ENCODE measurements around the gene OR51G2.
"Not testable (repeated sequence)": the region's sequence is repeated elsewhere in the genome, so short reads cannot be mapped to it uniquely, and the experiment has no call there.

Gene OR51G2, protein sequence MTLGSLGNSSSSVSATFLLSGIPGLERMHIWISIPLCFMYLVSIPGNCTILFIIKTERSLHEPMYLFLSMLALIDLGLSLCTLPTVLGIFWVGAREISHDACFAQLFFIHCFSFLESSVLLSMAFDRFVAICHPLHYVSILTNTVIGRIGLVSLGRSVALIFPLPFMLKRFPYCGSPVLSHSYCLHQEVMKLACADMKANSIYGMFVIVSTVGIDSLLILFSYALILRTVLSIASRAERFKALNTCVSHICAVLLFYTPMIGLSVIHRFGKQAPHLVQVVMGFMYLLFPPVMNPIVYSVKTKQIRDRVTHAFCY

GRCh38 chr11:4919250-4919649, at the start of gene OR51G2:
Gene OR51G2 (minus strand): TSS chr11:4919350. CDS start chr11:4915663, 3,687 bp downstream.
- DNase-seq (ENCODE audit: low spot score), result no peak

- DNase-seq (ENCODE audit: low spot score), result no peak
These were observed 43.7 kb upstream of the OR51G2 start for GRCh38 chr11:4962816-4963215.

- DNase-seq (ENCODE audit: low spot score), result peak; percentile 21
These were observed 41.7 kb upstream of the OR51G2 start for GRCh38 chr11:4960877-4961276.

- no peak for DNase-seq (ENCODE audit: low spot score)
These were observed 38.2 kb upstream of the OR51G2 start for GRCh38 chr11:4957396-4957795.

GRCh38 chr11:4955613-4956012, 36.5 kb upstream of the OR51G2 start, which contains the start of gene OR51A2:
Gene OR51A2 (minus strand): TSS chr11:4955713. CDS start chr11:4955713, 0 bp downstream.
- not testable (repeated sequence) for DNase-seq (ENCODE audit: low spot score)

DNA sequence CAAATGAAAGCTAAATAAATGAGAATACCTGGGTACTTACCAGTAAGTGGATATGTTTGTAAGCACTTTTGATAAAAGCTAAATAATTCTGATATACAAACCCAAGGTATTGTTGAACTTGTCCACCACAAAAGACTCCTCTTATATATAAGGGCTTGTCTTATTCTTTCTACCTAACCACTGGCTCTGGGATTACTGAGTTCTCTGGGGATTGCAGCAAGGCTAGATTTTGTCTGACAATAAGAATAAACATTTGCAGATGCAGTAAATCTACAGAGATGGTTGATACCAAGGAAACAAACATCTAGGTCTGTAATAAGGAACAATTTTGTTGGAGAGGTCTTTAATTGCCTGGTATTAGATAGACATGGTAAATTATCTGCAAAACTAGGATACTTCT, 28.4 kb upstream of the OR51G2 start, which contains the start of gene OR51A4:
TSS of gene OR51A4 (minus strand) at position 101 of the 400 bp plus-strand sequence. CDS start 505 bp downstream, outside the sequence.
- no peak for DNase-seq (ENCODE audit: low spot score)

GRCh38 chr11:4936745-4937144, 17.6 kb upstream of the OR51G2 start:
- DNase-seq (ENCODE audit: low spot score), result no peak

DNA sequence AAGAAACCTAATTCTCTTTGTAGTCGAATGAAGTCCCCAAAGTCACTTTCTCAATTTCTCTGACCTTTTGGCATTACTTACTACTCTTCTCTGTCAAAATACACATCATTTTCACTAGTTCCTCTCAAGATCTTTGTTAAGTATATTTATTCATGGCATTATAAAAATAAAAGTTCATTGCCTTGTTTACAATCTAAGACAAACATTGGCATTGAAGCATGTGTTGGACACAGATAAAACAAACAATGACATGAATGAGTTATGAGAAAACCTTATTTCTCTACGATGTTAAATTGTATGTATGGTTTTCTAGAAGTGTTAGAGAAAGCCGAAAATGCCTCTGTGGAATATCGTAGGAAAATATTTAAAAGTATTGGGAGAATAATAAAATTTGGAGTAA, 13.6 kb upstream of the OR51G2 start:
- DNase-seq (ENCODE audit: low spot score), result no peak

- DNase-seq (ENCODE audit: low spot score), result no peak
These were observed 7.5 kb upstream of the OR51G2 start for GRCh38 chr11:4926608-4927007.

- no peak for DNase-seq (ENCODE audit: low spot score)
These were observed 5.1 kb upstream of the OR51G2 start, which contains the start of gene OR51G1 for GRCh38 chr11:4924239-4924638. Gene OR51G1 (minus strand): TSS chr11:4924339. CDS start chr11:4924339, 0 bp downstream.

- DNase-seq (ENCODE audit: low spot score), result no peak
These were observed 3.2 kb upstream of the OR51G2 start for GRCh38 chr11:4922304-4922703.

- DNase-seq (ENCODE audit: low spot score), result no peak
These were observed 2.6 kb upstream of the OR51G2 start for GRCh38 chr11:4921796-4922195.

DNA sequence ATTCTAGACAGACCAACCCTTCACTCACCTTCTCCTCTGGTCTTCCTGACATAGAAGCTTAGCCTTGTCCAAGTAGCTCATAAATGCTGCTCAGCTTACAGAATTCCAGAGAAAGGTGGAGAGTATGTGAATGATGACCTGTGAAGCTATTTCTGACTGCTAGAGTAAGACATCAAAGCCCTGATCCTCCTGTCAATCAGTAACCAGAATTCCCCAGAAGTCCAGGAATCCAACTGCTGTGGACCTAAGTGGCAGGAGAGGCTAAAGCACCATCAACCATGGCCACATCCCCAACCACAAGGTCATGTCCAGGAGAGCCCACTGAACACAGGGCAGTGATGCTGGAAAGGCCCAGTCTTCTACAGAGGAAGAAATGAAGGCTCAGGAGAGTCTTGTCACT, 2.6 kb downstream of the OR51G2 start:
- DNase-seq (ENCODE audit: low spot score), result no peak

DNA sequence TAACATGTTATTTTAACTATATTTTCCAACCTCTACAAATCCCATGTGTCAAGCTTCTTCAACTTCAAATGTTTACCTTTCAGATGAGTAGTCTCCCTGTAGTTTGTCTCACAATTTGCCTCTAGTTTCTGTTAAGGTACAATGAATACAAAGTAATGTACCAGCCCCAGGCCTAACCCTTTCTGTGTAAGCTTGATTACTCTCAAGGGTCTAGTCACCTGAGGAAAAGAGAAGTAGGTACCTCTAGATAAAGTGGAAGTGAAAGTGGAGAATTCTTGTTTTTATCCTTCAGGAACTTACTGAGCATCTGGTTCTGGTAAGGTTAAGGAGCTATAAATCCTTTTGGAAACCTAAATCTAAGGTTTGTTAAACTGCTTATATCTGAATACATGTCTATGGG, 15.7 kb downstream of the OR51G2 start, which contains the start of gene OR51A7:
TSS of gene OR51A7 (plus strand) at position 300 of the 400 bp plus-strand sequence. CDS start 3,587 bp downstream, outside the sequence.
- DNase-seq (ENCODE audit: low spot score), result no peak

DNA sequence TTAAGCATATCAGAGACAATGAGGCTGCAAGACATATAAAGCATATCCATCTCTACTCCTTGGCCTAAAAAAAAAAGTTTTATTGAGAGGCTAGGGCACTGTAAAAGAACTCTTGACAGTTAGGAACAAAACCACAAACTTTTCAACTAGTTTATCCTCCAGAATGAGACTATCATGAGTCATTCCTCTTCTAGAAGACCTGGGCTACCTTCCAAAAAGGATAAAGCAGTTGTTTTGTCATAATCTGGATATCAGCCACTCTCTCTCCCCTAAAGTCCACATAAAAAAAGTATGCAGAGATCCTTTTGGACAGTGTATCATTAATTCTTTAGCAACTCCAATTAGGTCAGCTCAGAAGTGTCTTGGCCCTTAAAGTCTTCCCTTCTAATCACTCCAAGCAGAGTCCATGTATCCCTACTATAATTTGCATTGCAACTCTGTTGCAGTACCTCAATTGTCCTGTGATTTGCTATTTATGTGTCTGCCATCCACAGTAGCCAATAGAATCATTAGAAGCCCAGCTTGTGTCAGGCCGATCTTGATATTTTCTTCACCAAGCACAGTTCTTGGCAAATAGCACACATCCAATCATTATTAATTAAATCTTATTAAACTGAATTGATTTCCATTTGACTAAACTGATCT, 27.0 kb downstream of the OR51G2 start:
- peak; percentile 72 for DNase-seq (ENCODE audit: low spot score)

GRCh38 chr11:4890279-4890678, 28.9 kb downstream of the OR51G2 start:
- no peak for DNase-seq (ENCODE audit: low spot score)

- no peak for DNase-seq (ENCODE audit: low spot score)
These were observed 31.6 kb downstream of the OR51G2 start for GRCh38 chr11:4887591-4887990.

GRCh38 chr11:4886186-4886585, 33.0 kb downstream of the OR51G2 start:
- DNase-seq (ENCODE audit: low spot score), result no peak

GRCh38 chr11:4884361-4884760, 34.8 kb downstream of the OR51G2 start:
- DNase-seq (ENCODE audit: low spot score), result no peak

DNA sequence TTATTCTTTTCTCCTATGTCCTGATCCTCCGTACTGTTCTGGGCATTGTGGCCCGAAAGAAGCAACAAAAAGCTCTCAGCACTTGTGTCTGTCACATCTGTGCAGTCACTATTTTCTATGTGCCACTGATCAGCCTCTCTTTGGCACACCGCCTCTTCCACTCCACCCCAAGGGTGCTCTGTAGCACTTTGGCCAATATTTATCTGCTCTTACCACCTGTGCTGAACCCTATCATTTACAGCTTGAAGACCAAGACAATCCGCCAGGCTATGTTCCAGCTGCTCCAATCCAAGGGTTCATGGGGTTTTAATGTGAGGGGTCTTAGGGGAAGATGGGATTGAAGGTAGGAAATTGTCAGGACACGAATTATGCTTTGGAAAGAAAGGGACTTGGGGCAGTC, 36.6 kb downstream of the OR51G2 start:
- DNase-seq (ENCODE audit: low spot score), result no peak

DNA sequence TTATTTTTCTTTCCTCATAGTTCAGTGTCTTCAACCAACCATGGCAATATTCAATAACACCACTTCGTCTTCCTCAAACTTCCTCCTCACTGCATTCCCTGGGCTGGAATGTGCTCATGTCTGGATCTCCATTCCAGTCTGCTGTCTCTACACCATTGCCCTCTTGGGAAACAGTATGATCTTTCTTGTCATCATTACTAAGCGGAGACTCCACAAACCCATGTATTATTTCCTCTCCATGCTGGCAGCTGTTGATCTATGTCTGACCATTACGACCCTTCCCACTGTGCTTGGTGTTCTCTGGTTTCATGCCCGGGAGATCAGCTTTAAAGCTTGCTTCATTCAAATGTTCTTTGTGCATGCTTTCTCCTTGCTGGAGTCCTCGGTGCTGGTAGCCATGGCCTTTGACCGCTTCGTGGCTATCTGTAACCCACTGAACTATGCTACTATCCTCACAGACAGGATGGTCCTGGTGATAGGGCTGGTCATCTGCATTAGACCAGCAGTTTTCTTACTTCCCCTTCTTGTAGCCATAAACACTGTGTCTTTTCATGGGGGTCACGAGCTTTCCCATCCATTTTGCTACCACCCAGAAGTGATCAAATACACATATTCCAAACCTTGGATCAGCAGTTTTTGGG, 37.2 kb downstream of the OR51G2 start, which contains the start of gene OR51T1:
TSS of gene OR51T1 (plus strand) at position 41 of the 641 bp plus-strand sequence. CDS start at position 41, 0 bp downstream.
- no peak for DNase-seq (ENCODE audit: low spot score)

GRCh38 chr11:4881188-4881587, 38.0 kb downstream of the OR51G2 start:
- no peak for DNase-seq (ENCODE audit: low spot score)

GRCh38 chr11:4865855-4866254, 53.3 kb downstream of the OR51G2 start:
- DNase-seq (ENCODE audit: low spot score), result no peak

Data from RKO (cell line).